ENCODE measurements around the gene PIEZO2.

DNA sequence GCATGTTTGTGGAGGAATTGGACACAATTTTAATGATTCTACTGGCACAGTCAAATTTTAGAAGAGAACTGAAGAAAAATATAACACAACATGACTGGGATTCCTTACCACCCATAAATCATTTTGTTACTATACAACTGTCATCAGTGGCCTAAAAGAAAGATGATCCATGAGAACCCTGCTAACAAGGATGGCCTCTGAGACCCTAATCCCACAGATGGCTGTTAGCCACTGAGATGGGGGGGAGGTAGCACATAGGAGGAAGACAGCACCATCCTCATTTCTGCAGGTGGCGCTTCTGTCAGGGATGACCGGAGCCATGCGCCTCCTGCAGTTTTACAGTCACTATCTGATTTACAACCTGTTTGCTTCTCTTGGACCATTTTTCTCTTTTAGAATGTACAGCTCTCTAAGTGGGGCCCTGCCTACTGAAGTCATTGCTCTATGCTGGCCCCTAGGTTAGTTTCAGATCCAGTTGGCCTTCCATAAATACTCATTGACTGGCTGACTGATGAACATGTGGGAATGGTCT is 343.7 kb downstream of the PIEZO2 start:
- no peak for TF ChIP-seq GLIS3 (CRISPR knock-in tag; IDR thresholded peaks at IDR 0.05)
- no peak for TF ChIP-seq ZC3H10 (CRISPR knock-in tag; IDR thresholded peaks at IDR 0.05)
- TF ChIP-seq, protein P1, sequence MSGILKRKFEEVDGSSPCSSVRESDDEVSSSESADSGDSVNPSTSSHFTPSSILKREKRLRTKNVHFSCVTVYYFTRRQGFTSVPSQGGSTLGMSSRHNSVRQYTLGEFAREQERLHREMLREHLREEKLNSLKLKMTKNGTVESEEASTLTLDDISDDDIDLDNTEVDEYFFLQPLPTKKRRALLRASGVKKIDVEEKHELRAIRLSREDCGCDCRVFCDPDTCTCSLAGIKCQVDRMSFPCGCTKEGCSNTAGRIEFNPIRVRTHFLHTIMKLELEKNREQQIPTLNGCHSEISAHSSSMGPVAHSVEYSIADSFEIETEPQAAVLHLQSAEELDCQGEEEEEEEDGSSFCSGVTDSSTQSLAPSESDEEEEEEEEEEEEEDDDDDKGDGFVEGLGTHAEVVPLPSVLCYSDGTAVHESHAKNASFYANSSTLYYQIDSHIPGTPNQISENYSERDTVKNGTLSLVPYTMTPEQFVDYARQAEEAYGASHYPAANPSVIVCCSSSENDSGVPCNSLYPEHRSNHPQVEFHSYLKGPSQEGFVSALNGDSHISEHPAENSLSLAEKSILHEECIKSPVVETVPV (CRISPR knock-in tag; IDR thresholded peaks at IDR 0.05), result no peak
- TF ChIP-seq, protein P2, sequence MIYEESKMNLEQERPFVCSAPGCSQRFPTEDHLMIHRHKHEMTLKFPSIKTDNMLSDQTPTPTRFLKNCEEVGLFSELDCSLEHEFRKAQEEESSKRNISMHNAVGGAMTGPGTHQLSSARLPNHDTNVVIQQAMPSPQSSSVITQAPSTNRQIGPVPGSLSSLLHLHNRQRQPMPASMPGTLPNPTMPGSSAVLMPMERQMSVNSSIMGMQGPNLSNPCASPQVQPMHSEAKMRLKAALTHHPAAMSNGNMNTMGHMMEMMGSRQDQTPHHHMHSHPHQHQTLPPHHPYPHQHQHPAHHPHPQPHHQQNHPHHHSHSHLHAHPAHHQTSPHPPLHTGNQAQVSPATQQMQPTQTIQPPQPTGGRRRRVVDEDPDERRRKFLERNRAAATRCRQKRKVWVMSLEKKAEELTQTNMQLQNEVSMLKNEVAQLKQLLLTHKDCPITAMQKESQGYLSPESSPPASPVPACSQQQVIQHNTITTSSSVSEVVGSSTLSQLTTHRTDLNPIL (CRISPR knock-in tag; IDR thresholded peaks at IDR 0.05; ENCODE audit: low read depth), result no peak
- no peak for TF ChIP-seq BACH2 (CRISPR knock-in tag; IDR thresholded peaks at IDR 0.05; ENCODE audit: borderline replicate concordance)
- no peak for TF ChIP-seq SNAI2 (CRISPR knock-in tag; IDR thresholded peaks at IDR 0.05)

All from SK-N-SH treated with all-trans-retinoic acid at 6 μM for 48 hours (cell line).